Astrocyte (in vitro differentiated cells and primary cell): ENCODE results near the gene NXN. TPM values are rescaled to one million over a fixed set of nuclear protein-coding genes. Genes with fewer than 3 reads are reported as not detected.

Source experiments
- DNase-seq: peaks from one replicate; pipeline ENCODE4 v3.0.0-alpha.2; 2010; ENCODE audit warnings: low read depth
- FAIRE-seq: peaks from 2 replicates; lab custom pipeline; 2011; peaks lifted over from hg19 to GRCh38; lab: Jason Lieb, UNC
- H2AFZ ChIP-seq: 2 replicates; pipeline ENCODE4 v1.6.0; 2012; ENCODE audit warnings: low read depth, low read length, inconsistent platforms
- H3K27ac ChIP-seq: 2 replicates; pipeline ENCODE4 v1.5.1; 2011; ENCODE audit warnings: low read depth, low read length, inconsistent platforms
- H3K27me3 ChIP-seq: 2 replicates; pipeline ENCODE4 v1.6.0; 2011; ENCODE audit warnings: low read length, inconsistent platforms; ENCODE audit not compliant: insufficient read depth
- H3K36me3 ChIP-seq: 2 replicates; pipeline ENCODE4 v1.5.1; 2011; ENCODE audit warnings: low read length, inconsistent platforms; ENCODE audit not compliant: insufficient read depth
- H3K4me1 ChIP-seq: 2 replicates; pipeline ENCODE4 v1.5.1; 2011; ENCODE audit warnings: low read length, inconsistent platforms; ENCODE audit not compliant: insufficient read depth
- H3K4me2 ChIP-seq: 2 replicates; pipeline ENCODE4 v1.6.0; 2012; ENCODE audit warnings: low read length, inconsistent platforms
- H3K4me3 ChIP-seq: 2 replicates; pipeline ENCODE4 v1.5.1; 2011; ENCODE audit warnings: low read depth, mild to moderate bottlenecking, low read length, inconsistent platforms; ENCODE audit not compliant: insufficient read depth
- H3K79me2 ChIP-seq: 2 replicates; pipeline ENCODE4 v1.6.0; 2012; ENCODE audit warnings: mild to moderate bottlenecking, low read length, inconsistent platforms; ENCODE audit not compliant: insufficient read depth
- H3K9ac ChIP-seq: 2 replicates; pipeline ENCODE4 v1.6.0; 2012; ENCODE audit warnings: mild to moderate bottlenecking, low read length, inconsistent platforms
- H3K9me3 ChIP-seq: 2 replicates; pipeline ENCODE4 v1.5.1; 2012; ENCODE audit warnings: low read depth, mild to moderate bottlenecking, low read length, inconsistent platforms; ENCODE audit not compliant: insufficient read depth
- H4K20me1 ChIP-seq: 2 replicates; pipeline ENCODE4 v1.6.0; 2012; ENCODE audit warnings: low read length, inconsistent platforms; ENCODE audit not compliant: insufficient read depth
- H3K27ac Mint-ChIP-seq: one replicate; pipeline ENCODE4 v1.8.0; 2021; ENCODE audit warnings: mild to moderate bottlenecking, mixed read lengths; ENCODE audit not compliant: unreplicated experiment
- H3K27me3 Mint-ChIP-seq: one replicate; pipeline ENCODE4 v1.8.0; 2021; ENCODE audit warnings: low read depth, mixed read lengths; ENCODE audit not compliant: unreplicated experiment
- H3K36me3 Mint-ChIP-seq: one replicate; pipeline ENCODE4 v1.8.0; 2021; ENCODE audit warnings: low read depth, mixed read lengths; ENCODE audit not compliant: unreplicated experiment
- H3K4me1 Mint-ChIP-seq: one replicate; pipeline ENCODE4 v1.8.0; 2021; ENCODE audit warnings: low read depth, mixed read lengths; ENCODE audit not compliant: unreplicated experiment
- H3K4me3 Mint-ChIP-seq: one replicate; pipeline ENCODE4 v1.8.0; 2021; ENCODE audit warnings: mild to moderate bottlenecking, moderate library complexity, mixed read lengths; ENCODE audit not compliant: unreplicated experiment
- H3K9me3 Mint-ChIP-seq: one replicate; pipeline ENCODE4 v1.8.0; 2021; ENCODE audit warnings: mild to moderate bottlenecking, mixed read lengths; ENCODE audit not compliant: unreplicated experiment
- CTCF ChIP-seq: IDR thresholded peaks from 2 replicates; pipeline ENCODE4 v1.5.1; 2011; ENCODE audit warnings: low read depth, mild to moderate bottlenecking, inconsistent platforms, low read length, moderate library complexity; ENCODE audit not compliant: insufficient read depth
- EZH2 ChIP-seq: IDR thresholded peaks from 2 replicates; pipeline ENCODE4 v1.6.1; 2012; ENCODE audit warnings: mild to moderate bottlenecking, low read length, inconsistent platforms; ENCODE audit not compliant: insufficient read depth
- total RNA-seq: library from RNA; stranded (reverse); gene quantifications from 2 replicates; pipeline ENCODE4 v1.2.1, GENCODE V29; 2021

NXN gene
- total RNA-seq, 1 donor from 2014 or later, result 104 TPM

- Mint-ChIP-seq H3K27ac (no peak overlapping the region), H3K4me1 (peaks cover 39% of the 10 kb centered on the region), H3K27me3 (no peaks in the 10 kb centered on the region), H3K4me3 (no peak overlapping the region), H3K9me3 (no peaks in the 10 kb centered on the region), H3K36me3 (peaks cover 16% of the 10 kb centered on the region)
- no peaks in the 10 kb centered on the region for H3K36me3 ChIP-seq
- H3K4me1 ChIP-seq, result peaks cover 17% of the 10 kb centered on the region
- no peak overlapping the region for H3K27ac ChIP-seq
- no peak overlapping the region for H3K9ac ChIP-seq
- H3K4me2 ChIP-seq, result no peak overlapping the region
- H3K4me3 ChIP-seq, result no peak overlapping the region
- H3K9me3 ChIP-seq, result no peaks in the 10 kb centered on the region
- TF ChIP-seq EZH2, result no peak
- no peak overlapping the region for H2AFZ ChIP-seq
- peaks cover 3% of the 10 kb centered on the region for H3K27me3 ChIP-seq
- FAIRE-seq (no peak), DNase-seq (no peak)
- H4K20me1 ChIP-seq, result peaks cover 93% of the 10 kb centered on the region
- H3K79me2 ChIP-seq, result peaks cover 98% of the 10 kb centered on the region
Observed at GRCh38 chr17:967122-967521, 12.5 kb downstream of the NXN start.

- Histone ChIP-seq H4K20me1 (peaks cover 89% of the 10 kb centered on the region), H3K9me3 (no peaks in the 10 kb centered on the region), H3K9ac (peak overlapping the region; percentile 2), H3K4me1 (peaks cover 17% of the 10 kb centered on the region), H3K36me3 (no peaks in the 10 kb centered on the region), H3K79me2 (peaks cover 94% of the 10 kb centered on the region), H3K27ac (no peak overlapping the region), H2AFZ (no peak overlapping the region), H3K27me3 (peaks cover 3% of the 10 kb centered on the region), H3K4me2 (peak overlapping the region; percentile 32), H3K4me3 (no peak overlapping the region)
- DNase-seq, result peak; percentile 58
- Mint-ChIP-seq H3K27ac (no peak overlapping the region), H3K36me3 (peaks cover 15% of the 10 kb centered on the region), H3K27me3 (no peaks in the 10 kb centered on the region), H3K4me1 (peaks cover 44% of the 10 kb centered on the region), H3K9me3 (no peaks in the 10 kb centered on the region), H3K4me3 (no peak overlapping the region)
- no peak for FAIRE-seq
- TF ChIP-seq CTCF (no peak), EZH2 (no peak)
Observed at GRCh38 chr17:965311-965989, 14.1 kb downstream of the NXN start.

GRCh38 chr17:964876-965275 lies 14.7 kb downstream of the NXN start:
- Mint-ChIP-seq H3K9me3 (no peaks in the 10 kb centered on the region), H3K36me3 (peaks cover 11% of the 10 kb centered on the region), H3K4me3 (no peak overlapping the region), H3K4me1 (peaks cover 41% of the 10 kb centered on the region), H3K27ac (peak overlapping the region; percentile 11), H3K27me3 (no peaks in the 10 kb centered on the region)
- H4K20me1 ChIP-seq, result peaks cover 89% of the 10 kb centered on the region
- peaks cover 3% of the 10 kb centered on the region for H3K27me3 ChIP-seq
- no peak overlapping the region for H3K27ac ChIP-seq
- H3K79me2 ChIP-seq, result peaks cover 94% of the 10 kb centered on the region
- H3K9me3 ChIP-seq, result no peaks in the 10 kb centered on the region
- FAIRE-seq (no peak), DNase-seq (peak; percentile 34)
- TF ChIP-seq CTCF, result no peak
- peak overlapping the region; percentile 2 for H3K9ac ChIP-seq
- peaks cover 17% of the 10 kb centered on the region for H3K4me1 ChIP-seq
- H3K4me3 ChIP-seq, result no peak overlapping the region
- H3K36me3 ChIP-seq, result no peaks in the 10 kb centered on the region
- no peak overlapping the region for H2AFZ ChIP-seq
- peak overlapping the region; percentile 32 for H3K4me2 ChIP-seq
